Measurements from ENCODE around the gene KIF23.

- no peak for TF ChIP-seq CTCF (conservative IDR thresholded peaks at IDR 0.05; ENCODE audit: low read depth, low read length)
- no peak for TF ChIP-seq USF2 (IDR thresholded peaks at IDR 0.05; ENCODE audit: low read depth, low read length)
- no peak for TF ChIP-seq POLR2A (IDR thresholded peaks at IDR 0.05; ENCODE audit: low read depth, low read length)
- TF ChIP-seq RFX5 (IDR thresholded peaks at IDR 0.05; ENCODE audit: low read depth, low read length), result no peak
- TF ChIP-seq CEBPB (IDR thresholded peaks at IDR 0.05; ENCODE audit: low read depth, low read length), result peak; percentile 87
- no peak for TF ChIP-seq CHD1 (IDR thresholded peaks at IDR 0.05; ENCODE audit: low read depth, low read length)
Measured at GRCh38 chr15:69413822-69414700, at the start of gene KIF23.

Measured in IMR-90 (cell line).